GM21381 (cell line): ENCODE data around the gene BBIP1.
A peak's percentile ranks its signal among the peaks of the same experiment; 100 is the strongest.

Experiments
- ATAC-seq: cut with Tn5 transposase; IDR thresholded peaks from one replicate; pipeline ENCODE4 v1.9.1; 2021; ENCODE audit warnings: mild to moderate bottlenecking, moderate library complexity; ENCODE audit not compliant: unreplicated experiment

The BBIP1 gene

GRCh38 chr10:110885932-110886674 lies 32.9 kb downstream of the BBIP1 start:
- ATAC-seq, result no peak

- ATAC-seq, result no peak
Observed at GRCh38 chr10:110883924-110884323, 35.1 kb downstream of the BBIP1 start.

GRCh38 chr10:110881905-110882304 lies 37.1 kb downstream of the BBIP1 start:
- ATAC-seq, result no peak

- no peak for ATAC-seq
Observed at GRCh38 chr10:110881247-110881646, 37.7 kb downstream of the BBIP1 start.

GRCh38 chr10:110880012-110880411 lies 39.0 kb downstream of the BBIP1 start:
- no peak for ATAC-seq

- ATAC-seq, result no peak
Observed at GRCh38 chr10:110876788-110877187, 42.2 kb downstream of the BBIP1 start.

GRCh38 chr10:110876000-110876399 lies 43.0 kb downstream of the BBIP1 start:
- no peak for ATAC-seq

- no peak for ATAC-seq
Observed at GRCh38 chr10:110873951-110874350, 45.0 kb downstream of the BBIP1 start.

GRCh38 chr10:110872984-110873923 lies 45.7 kb downstream of the BBIP1 start:
- no peak for ATAC-seq

- peak; percentile 37 for ATAC-seq
Observed at GRCh38 chr10:110872145-110872983, 46.6 kb downstream of the BBIP1 start.

- ATAC-seq, result peak; percentile 72
Observed at GRCh38 chr10:110871298-110872084, 47.5 kb downstream of the BBIP1 start, which contains the start of gene PDCD4. PDCD4 (plus strand) TSS chr10:110871928; CDS start chr10:110876028, 4,100 bp downstream.

- ATAC-seq, result no peak
Observed at GRCh38 chr10:110870823-110871297, 48.1 kb downstream of the BBIP1 start.

GRCh38 chr10:110868981-110869380 lies 50.0 kb downstream of the BBIP1 start:
- ATAC-seq, result no peak

- no peak for ATAC-seq
Observed at GRCh38 chr10:110867807-110868465, 51.0 kb downstream of the BBIP1 start.

GRCh38 chr10:110867011-110867806 lies 51.8 kb downstream of the BBIP1 start:
- ATAC-seq, result peak; percentile 25

- peak; percentile 9 for ATAC-seq
Observed at GRCh38 chr10:110865809-110866482, 53.0 kb downstream of the BBIP1 start.

- no peak for ATAC-seq
Observed at GRCh38 chr10:110865186-110865808, 53.7 kb downstream of the BBIP1 start.
